HEK293T (cell line): ENCODE data around the gene NAV2.
"Not testable (repeated sequence)": the region's sequence is repeated elsewhere in the genome, so short reads cannot be mapped to it uniquely, and the experiment has no call there.

Source experiments
- CTCF ChIA-PET: fragments of 350-600 bp; formaldehyde crosslinking; extraction: SDS; loops from one replicate; lab custom pipeline; 2021; ENCODE audit warnings: antibody characterized with exemption, inconsistent platforms; lab: Yijun Ruan, JAX
- POLR2A ChIA-PET: fragments of 350-600 bp; formaldehyde crosslinking; extraction: SDS; loops from one replicate; lab custom pipeline; 2020; ENCODE audit warnings: antibody characterized with exemption, inconsistent platforms; lab: Yijun Ruan, JAX
- DNase-seq: peaks from one replicate; pipeline ENCODE4 v3.0.0; 2012; ENCODE audit warnings: mixed read lengths; ENCODE audit errors: extremely low spot score
- ARNT ChIP-seq: fragments of 450-650 bp; IDR thresholded peaks from 2 replicates; pipeline ENCODE4 v1.6.1; 2017; ENCODE audit warnings: mild to moderate bottlenecking
- BHLHE40 ChIP-seq: fragments of 450-650 bp; IDR thresholded peaks from 2 replicates; pipeline ENCODE4 v1.6.1; 2016; ENCODE audit warnings: mild to moderate bottlenecking, moderate library complexity, borderline replicate concordance
- CTBP1 ChIP-seq: fragments of 450-650 bp; IDR thresholded peaks from 2 replicates; pipeline ENCODE4 v1.6.1; 2016; ENCODE audit warnings: borderline replicate concordance
- ELF4 ChIP-seq: fragments of 450-650 bp; IDR thresholded peaks from 2 replicates; pipeline ENCODE4 v1.6.1; 2017; ENCODE audit warnings: antibody characterized with exemption
- FOXA1 ChIP-seq: fragments of 450-650 bp; IDR thresholded peaks from 2 replicates; pipeline ENCODE4 v1.6.1; 2016; ENCODE audit warnings: mild to moderate bottlenecking
- FOXK2 ChIP-seq: fragments of 450-650 bp; IDR thresholded peaks from 2 replicates; pipeline ENCODE4 v1.6.1; 2016; ENCODE audit warnings: mild to moderate bottlenecking
- FOXM1 ChIP-seq: fragments of 450-650 bp; IDR thresholded peaks from 2 replicates; pipeline ENCODE4 v1.6.1; 2017; ENCODE audit warnings: mild to moderate bottlenecking, borderline replicate concordance
- HDGF ChIP-seq: fragments of 450-650 bp; IDR thresholded peaks from 2 replicates; pipeline ENCODE4 v1.6.1; 2017; ENCODE audit warnings: antibody characterized with exemption, borderline replicate concordance
- L3MBTL2 ChIP-seq: fragments of 450-650 bp; conservative IDR thresholded peaks from 2 replicates; pipeline ENCODE4 v1.6.1; 2016; ENCODE audit warnings: mild to moderate bottlenecking
- LEF1 ChIP-seq: fragments of 450-650 bp; IDR thresholded peaks from 2 replicates; pipeline ENCODE4 v1.6.1; 2017; ENCODE audit warnings: mild to moderate bottlenecking, borderline replicate concordance
- NFRKB ChIP-seq: fragments of 450-650 bp; IDR thresholded peaks from 2 replicates; pipeline ENCODE4 v1.6.1; 2016; ENCODE audit warnings: mild to moderate bottlenecking, moderate library complexity
- SP1 ChIP-seq: fragments of 450-650 bp; IDR thresholded peaks from 2 replicates; pipeline ENCODE4 v1.6.1; 2017
- SUZ12 ChIP-seq: fragments of 450-650 bp; IDR thresholded peaks from 2 replicates; pipeline ENCODE4 v1.6.1; 2016; ENCODE audit warnings: mild to moderate bottlenecking
- TARDBP ChIP-seq: fragments of 450-650 bp; IDR thresholded peaks from 2 replicates; pipeline ENCODE4 v1.6.1; 2016
- ZNF384 ChIP-seq: fragments of 450-650 bp; IDR thresholded peaks from 2 replicates; pipeline ENCODE4 v1.6.1; 2016
- TF ChIP-seq, protein P1 (sequence below): fragments of 450-650 bp; IDR thresholded peaks from 2 replicates; pipeline ENCODE4 v1.6.1; 2016

Gene NAV2

DNA sequence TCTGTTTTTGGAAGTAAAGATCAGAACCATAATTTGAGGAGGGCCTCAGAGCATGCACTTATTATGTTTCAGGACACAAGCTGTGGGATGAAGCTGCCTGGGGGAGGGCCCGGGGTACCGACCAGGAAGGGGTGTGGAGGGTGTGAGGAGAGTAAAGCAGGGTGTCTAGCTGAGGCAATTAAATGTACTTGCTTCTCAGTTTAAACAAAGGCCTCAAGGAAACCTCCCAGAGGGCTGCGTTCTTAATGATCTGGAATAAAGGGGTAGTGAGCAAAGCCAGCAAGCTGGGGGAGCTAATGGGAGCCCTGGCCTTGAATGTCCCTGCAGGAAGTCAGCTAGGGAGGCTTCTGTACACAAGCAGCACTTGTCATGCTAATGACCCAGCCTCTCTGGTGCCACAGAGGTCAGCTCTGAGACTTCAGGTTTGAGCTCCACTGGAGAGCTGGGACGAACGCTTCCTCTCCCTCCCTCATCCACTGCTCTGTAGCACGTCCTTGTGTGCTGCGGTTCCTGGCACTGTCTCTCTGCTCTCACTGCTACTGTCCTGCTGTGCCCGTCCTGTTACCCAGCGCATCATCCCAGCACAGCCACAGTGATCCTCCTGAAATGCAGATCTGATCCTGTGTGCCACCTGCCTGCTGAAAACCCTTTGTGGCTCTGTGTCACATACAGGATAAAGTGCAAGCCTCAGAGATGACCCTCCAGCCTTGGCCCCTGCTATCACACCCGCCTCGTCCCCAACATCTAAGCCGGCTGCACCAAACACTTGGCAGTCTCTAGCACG is 287.9 kb downstream of the NAV2 start:
- POLR2A ChIA-PET: no interaction called here
- CTCF ChIA-PET: interaction anchor here (0.9 kb wide), 1 partner anchor 47 kb away, joined by 3 read pairs; no protein-coding TSS in a partner anchor
- DNase-seq: no peak
- TF ChIP-seq L3MBTL2 (no peak), ZNF384 (no peak), SP1 (no peak), FOXM1 (no peak), FOXA1 (no peak), LEF1 (no peak), BHLHE40 (no peak), ARNT (no peak), FOXK2 (no peak), SUZ12 (no peak), NFRKB (no peak), ELF4 (no peak), TARDBP (no peak), CTBP1 (no peak)
- TF ChIP-seq, protein P1, sequence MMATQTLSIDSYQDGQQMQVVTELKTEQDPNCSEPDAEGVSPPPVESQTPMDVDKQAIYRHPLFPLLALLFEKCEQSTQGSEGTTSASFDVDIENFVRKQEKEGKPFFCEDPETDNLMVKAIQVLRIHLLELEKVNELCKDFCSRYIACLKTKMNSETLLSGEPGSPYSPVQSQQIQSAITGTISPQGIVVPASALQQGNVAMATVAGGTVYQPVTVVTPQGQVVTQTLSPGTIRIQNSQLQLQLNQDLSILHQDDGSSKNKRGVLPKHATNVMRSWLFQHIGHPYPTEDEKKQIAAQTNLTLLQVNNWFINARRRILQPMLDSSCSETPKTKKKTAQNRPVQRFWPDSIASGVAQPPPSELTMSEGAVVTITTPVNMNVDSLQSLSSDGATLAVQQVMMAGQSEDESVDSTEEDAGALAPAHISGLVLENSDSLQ: no peak

DNA sequence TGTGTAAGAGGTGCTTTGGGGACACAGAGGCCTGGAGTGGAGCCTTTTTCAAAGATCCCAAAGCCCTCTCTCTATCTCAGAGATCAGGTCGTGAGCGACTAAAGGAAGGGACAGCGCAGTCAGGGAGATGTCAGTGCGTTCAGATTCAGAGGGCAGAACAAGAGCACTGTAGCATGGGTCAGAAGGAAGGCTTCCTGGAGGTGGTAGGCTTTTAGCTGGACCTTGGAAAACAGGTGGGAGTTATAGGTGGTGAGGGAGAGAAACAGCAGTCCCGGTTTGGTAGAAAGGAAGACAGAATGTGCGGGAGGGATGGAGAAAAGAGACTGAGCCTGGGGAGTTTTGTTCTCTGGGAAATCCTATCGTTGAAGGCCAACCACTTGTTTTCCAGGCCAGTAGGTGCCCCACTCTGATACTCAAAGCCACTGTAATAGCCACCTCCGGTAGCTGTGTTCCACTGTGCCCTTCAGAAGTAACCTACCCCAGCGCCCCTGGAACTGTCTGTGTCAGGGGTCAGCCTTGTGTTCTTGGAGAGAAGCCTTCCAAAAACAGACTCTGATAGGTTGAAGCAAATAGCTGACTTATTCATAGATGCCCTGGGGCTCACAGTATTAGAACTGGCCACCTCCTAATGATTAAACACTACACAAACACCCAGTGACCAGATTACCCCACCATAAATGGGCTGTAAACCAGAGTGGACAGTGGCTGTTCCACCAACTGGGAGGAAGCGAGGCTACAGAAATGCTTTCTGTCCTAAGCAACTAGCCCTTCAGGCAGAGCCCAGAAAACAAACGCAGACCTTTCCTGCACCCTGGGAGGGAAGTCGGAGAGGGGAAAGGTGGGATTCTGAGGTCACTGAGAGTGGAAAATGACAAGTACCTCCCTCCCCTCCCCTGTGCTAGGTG is 289.9 kb downstream of the NAV2 start:
- TF ChIP-seq FOXK2 (no peak), CTBP1 (no peak), L3MBTL2 (no peak), NFRKB (no peak), FOXM1 (no peak), LEF1 (no peak), FOXA1 (no peak), ARNT (no peak), TARDBP (no peak), SP1 (no peak), SUZ12 (no peak), HDGF (no peak), ZNF384 (no peak), BHLHE40 (no peak)
- TF ChIP-seq, protein P1: no peak
- CTCF ChIA-PET: no interaction called here
- POLR2A ChIA-PET: no interaction called here
- DNase-seq: no peak

DNA sequence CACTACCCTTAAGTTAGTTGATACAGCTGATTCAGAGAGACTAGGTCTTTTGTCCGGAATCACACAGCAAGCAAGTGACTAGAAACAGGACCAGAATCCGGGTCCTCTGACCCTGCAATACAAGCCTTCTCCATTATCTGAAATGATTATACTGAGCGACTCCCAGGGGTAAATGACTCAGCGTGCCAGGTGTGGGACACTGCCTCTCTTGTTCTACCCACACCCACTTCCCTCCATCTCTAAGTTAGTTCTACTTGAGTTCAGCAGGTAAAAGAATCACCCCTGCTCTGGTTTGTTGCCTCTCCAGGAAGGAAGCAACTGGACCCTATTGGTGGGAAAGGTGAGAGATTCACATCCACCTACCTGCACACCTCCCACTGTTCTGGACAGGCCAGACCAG is 290.7 kb downstream of the NAV2 start:
- TF ChIP-seq FOXA1: no peak
- no peak for TF ChIP-seq CTBP1
- TF ChIP-seq L3MBTL2: no peak
- no peak for TF ChIP-seq BHLHE40
- TF ChIP-seq TARDBP: no peak
- no peak for TF ChIP-seq ZNF384
- no peak for TF ChIP-seq FOXK2
- TF ChIP-seq NFRKB: no peak
- no peak for TF ChIP-seq HDGF
- no peak for TF ChIP-seq FOXM1
- TF ChIP-seq SP1: no peak
- TF ChIP-seq ARNT: no peak
- TF ChIP-seq LEF1: no peak
- TF ChIP-seq ELF4: no peak
- no peak for TF ChIP-seq SUZ12
- TF ChIP-seq, protein P1: no peak
- POLR2A ChIA-PET: no interaction called here
- CTCF ChIA-PET: no interaction called here
- DNase-seq: no peak

DNA sequence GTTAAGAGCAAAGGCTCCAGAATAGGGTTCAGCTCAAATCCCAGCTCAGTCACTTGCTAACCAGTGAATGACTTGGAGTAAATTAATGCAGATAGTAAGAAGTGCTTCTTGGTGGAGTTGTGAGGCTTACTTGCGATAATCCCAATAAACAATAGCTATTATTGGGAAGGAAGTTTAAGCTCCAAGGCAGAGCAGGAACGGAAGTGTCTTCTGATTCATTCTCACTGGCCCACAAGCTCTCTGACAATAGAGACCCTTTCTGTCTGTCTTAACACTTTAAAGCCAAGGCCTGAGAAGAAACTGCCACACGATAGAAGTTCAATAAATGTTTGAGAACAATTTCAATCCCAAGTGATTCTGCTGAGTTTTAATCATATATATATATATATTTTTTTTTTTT is 292.2 kb downstream of the NAV2 start:
- ChIA-PET CTCF (interaction anchor here (0.7 to 1.2 kb wide), 2 partner anchors 24 to 92 kb away, joined by 3 to 5 read pairs; no protein-coding TSS in a partner anchor), POLR2A (no interaction called here)
- DNase-seq: no peak
- TF ChIP-seq SUZ12: no peak

DNA sequence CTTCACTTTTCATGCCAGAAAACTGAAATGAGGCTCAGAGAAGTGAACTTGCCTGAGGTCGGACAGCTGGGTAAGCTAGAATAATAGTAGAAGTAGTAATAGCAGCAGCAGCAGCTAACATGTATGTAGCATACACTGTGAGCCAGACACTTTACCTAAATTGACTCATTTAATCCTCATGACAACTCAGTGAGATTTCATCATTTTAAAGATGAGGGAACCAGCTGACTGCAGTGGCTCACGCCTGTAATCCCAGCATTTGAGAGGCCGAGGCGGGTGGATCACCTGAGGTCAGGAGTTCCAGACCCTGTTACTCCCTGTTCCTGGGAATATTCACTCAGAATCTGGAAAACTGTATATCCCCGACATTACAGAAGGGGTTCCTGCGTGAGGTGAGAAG is 293.1 kb downstream of the NAV2 start:
- POLR2A ChIA-PET: no interaction called here
- CTCF ChIA-PET: interaction anchor here (0.7 to 1.2 kb wide), 2 partner anchors 23 to 92 kb away, joined by 3 to 5 read pairs; no protein-coding TSS in a partner anchor
- DNase-seq: no peak
- TF ChIP-seq NFRKB (no peak), SUZ12 (no peak), FOXM1 (no peak), CTBP1 (no peak), ARNT (no peak), HDGF (no peak)

DNA sequence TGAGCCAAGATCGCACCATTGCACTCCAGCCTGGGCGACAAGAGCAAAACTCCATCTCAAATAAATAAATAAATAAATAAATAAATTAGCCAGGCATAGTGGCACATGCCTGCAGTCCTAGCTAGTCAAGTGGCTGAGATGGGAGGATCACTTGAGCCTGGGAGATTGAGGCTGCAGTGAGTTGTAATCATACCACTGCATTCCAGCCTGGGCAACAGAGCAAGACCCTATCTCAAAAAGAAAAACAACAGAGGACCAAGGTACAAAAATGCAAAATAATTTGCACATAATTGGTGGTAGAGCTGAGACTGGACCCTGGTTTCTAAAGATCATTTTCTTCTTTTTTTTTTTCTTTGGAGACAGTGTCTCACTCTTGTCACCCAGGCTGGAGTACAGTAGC is 294.0 kb downstream of the NAV2 start:
- CTCF ChIA-PET, POLR2A ChIA-PET, DNase-seq: not testable (repeated sequence)
